GM19438 (cell line): ENCODE results near the gene NSG2.

Experiments used
- ATAC-seq: cut with Tn5 transposase; IDR thresholded peaks from one replicate; pipeline ENCODE4 v1.9.1; 2021; ENCODE audit warnings: low read depth; ENCODE audit not compliant: unreplicated experiment

The NSG2 gene

GRCh38 chr5:174058433-174059122 is 13.1 kb downstream of the NSG2 start:
- ATAC-seq, result no peak

GRCh38 chr5:174059247-174059646 is 13.7 kb downstream of the NSG2 start:
- no peak for ATAC-seq

GRCh38 chr5:174063082-174063756 is 17.7 kb downstream of the NSG2 start:
- no peak for ATAC-seq

- no peak for ATAC-seq
These were observed 18.7 kb downstream of the NSG2 start for GRCh38 chr5:174064171-174064570.

- no peak for ATAC-seq
These were observed 20.2 kb downstream of the NSG2 start for GRCh38 chr5:174065528-174066197.

GRCh38 chr5:174067499-174067898 is 22.0 kb downstream of the NSG2 start:
- no peak for ATAC-seq

GRCh38 chr5:174071484-174071883 is 26.0 kb downstream of the NSG2 start:
- no peak for ATAC-seq

- no peak for ATAC-seq
These were observed 27.7 kb downstream of the NSG2 start for GRCh38 chr5:174073122-174073660.

- ATAC-seq, result no peak
These were observed 28.9 kb downstream of the NSG2 start for GRCh38 chr5:174074369-174074768.

- no peak for ATAC-seq
These were observed 32.9 kb downstream of the NSG2 start for GRCh38 chr5:174078416-174078815.

- no peak for ATAC-seq
These were observed 36.8 kb downstream of the NSG2 start for GRCh38 chr5:174082286-174082685.

GRCh38 chr5:174083056-174083827 is 37.7 kb downstream of the NSG2 start:
- no peak for ATAC-seq

- ATAC-seq, result no peak
These were observed 39.2 kb downstream of the NSG2 start for GRCh38 chr5:174084691-174085154.

- no peak for ATAC-seq
These were observed 41.2 kb downstream of the NSG2 start for GRCh38 chr5:174086751-174087150.

GRCh38 chr5:174087783-174088182 is 42.3 kb downstream of the NSG2 start:
- ATAC-seq, result no peak

GRCh38 chr5:174090129-174090528 is 44.6 kb downstream of the NSG2 start:
- no peak for ATAC-seq

GRCh38 chr5:174093123-174093522 is 47.6 kb downstream of the NSG2 start:
- no peak for ATAC-seq

GRCh38 chr5:174094857-174095606 is 49.5 kb downstream of the NSG2 start:
- ATAC-seq, result no peak

- ATAC-seq, result no peak
These were observed 51.1 kb downstream of the NSG2 start for GRCh38 chr5:174096619-174097018.
